Colonic mucosa (tissue), 4 donors: ENCODE results near the gene FBXO47. TPM values are rescaled to one million over a fixed set of nuclear protein-coding genes. Genes with fewer than 3 reads are reported as not detected.
"Not testable (repeated sequence)": the region's sequence is repeated elsewhere in the genome, so short reads cannot be mapped to it uniquely, and the experiment has no call there.

Source experiments
- DNase-seq: peaks from one replicate; pipeline ENCODE4 v3.0.0-alpha.2; 2020
- H3K27ac ChIP-seq: fragments of 200-600 bp; one replicate; pipeline ENCODE4 v1.8.0; 2021
- H3K27me3 ChIP-seq: fragments of 200-600 bp; one replicate; pipeline ENCODE4 v1.8.0; 2021
- H3K36me3 ChIP-seq: fragments of 200-600 bp; one replicate; pipeline ENCODE4 v1.8.0; 2021
- H3K4me1 ChIP-seq: fragments of 200-600 bp; one replicate; pipeline ENCODE4 v1.8.0; 2021; ENCODE audit warnings: mild to moderate bottlenecking
- H3K4me3 ChIP-seq: fragments of 200-600 bp; one replicate; pipeline ENCODE4 v1.8.0; 2021
- H3K9ac ChIP-seq, 2 donors: one replicate each; pipeline ENCODE4 v1.7.0; 2013; ENCODE audit warnings: control low read depth in 2 of 2, low read depth in 2 of 2, low read length in 2 of 2
- H3K9me3 ChIP-seq: fragments of 200-600 bp; one replicate; pipeline ENCODE4 v1.8.0; 2021
- intact Hi-C: fragments of 100-400 bp; cut with DNase I; formaldehyde crosslinking; loops from one replicate; pipeline ENCODE4 v1.14.1; 2022
- total RNA-seq, 2 donors: library from RNA; stranded (reverse); fragmentation: NEBNext Ultra II Directional in 1 of 2; extraction: Animal tissue kit (Norgen Biotek cat#: 25700) in 1 of 2; gene quantifications; one replicate each; pipeline ENCODE4 v1.2.1, GENCODE V29; 2021
- TF ChIP-seq, protein P1 (sequence below): fragments of 200-600 bp; IDR thresholded peaks from one replicate; pipeline ENCODE4 v1.8.0; 2022; ENCODE audit warnings: antibody characterized with exemption, mild to moderate bottlenecking
- donor health status: healthy.
- donor health status: DM: no; HTN: no; CAD: no.
- donor health status: DM: no; HTN: no; CAD: no.

The FBXO47 gene
- total RNA-seq, 2 donors from 2014 or later, result not detected

DNA sequence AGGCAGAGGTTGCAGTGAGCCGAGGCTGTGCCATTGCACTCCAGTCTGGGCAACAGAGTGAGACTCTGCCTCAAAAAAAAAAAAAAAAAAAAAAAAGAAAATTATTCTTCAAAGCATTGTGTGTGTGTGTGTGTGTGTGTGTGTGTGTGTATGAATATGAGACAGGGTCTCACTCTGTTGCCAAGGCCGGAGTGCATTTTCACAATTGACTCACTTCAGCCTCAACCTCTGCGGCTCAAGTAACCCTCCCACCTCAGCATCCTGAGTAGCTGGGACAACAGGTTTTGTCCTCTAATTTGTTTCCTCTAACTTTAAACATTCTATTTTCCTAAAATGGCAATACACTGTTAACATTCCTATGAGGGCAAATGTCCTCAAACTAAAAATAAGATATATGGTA, 7.7 kb downstream of the FBXO47 start:
- Histone ChIP-seq H3K9me3 (no peaks in the 10 kb centered on the region), H3K4me3 (no peak overlapping the region), H3K36me3 (no peaks in the 10 kb centered on the region), H3K4me1 (no peaks in the 10 kb centered on the region), H3K9ac (no peak overlapping the region), H3K27me3 (no peaks in the 10 kb centered on the region), H3K27ac (no peak overlapping the region)
- intact Hi-C loops, result no loop called here
- TF ChIP-seq, protein P1, sequence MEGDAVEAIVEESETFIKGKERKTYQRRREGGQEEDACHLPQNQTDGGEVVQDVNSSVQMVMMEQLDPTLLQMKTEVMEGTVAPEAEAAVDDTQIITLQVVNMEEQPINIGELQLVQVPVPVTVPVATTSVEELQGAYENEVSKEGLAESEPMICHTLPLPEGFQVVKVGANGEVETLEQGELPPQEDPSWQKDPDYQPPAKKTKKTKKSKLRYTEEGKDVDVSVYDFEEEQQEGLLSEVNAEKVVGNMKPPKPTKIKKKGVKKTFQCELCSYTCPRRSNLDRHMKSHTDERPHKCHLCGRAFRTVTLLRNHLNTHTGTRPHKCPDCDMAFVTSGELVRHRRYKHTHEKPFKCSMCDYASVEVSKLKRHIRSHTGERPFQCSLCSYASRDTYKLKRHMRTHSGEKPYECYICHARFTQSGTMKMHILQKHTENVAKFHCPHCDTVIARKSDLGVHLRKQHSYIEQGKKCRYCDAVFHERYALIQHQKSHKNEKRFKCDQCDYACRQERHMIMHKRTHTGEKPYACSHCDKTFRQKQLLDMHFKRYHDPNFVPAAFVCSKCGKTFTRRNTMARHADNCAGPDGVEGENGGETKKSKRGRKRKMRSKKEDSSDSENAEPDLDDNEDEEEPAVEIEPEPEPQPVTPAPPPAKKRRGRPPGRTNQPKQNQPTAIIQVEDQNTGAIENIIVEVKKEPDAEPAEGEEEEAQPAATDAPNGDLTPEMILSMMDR, result no peak
- DNase-seq, result no peak

GRCh38 chr17:38958756-38959155, 8.4 kb downstream of the FBXO47 start:
- TF ChIP-seq, protein P1, result no peak

DNA sequence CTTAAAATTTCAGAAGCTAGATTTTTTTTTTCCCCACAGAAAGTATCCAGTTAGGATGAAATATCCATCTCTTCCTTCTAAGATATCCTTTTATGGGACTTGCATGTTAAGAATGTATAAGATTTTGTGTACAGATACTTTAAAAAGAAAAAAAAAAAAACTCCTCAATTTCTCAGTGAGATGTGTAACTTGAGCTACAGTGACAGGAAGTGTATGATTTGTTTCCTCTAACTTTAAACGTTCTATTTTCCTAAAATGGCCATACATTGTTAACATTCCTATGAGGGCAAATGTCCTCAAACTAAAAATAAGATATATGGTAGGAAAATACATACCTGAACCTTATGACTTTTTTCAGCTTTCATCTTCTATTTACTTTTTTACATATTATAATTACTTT, 8.9 kb downstream of the FBXO47 start:
- intact Hi-C loops, result no loop called here
- TF ChIP-seq, protein P1, result no peak
- Histone ChIP-seq H3K4me3 (no peak overlapping the region), H3K4me1 (no peaks in the 10 kb centered on the region), H3K9me3 (no peaks in the 10 kb centered on the region), H3K27ac (no peak overlapping the region), H3K9ac (no peak overlapping the region), H3K27me3 (no peaks in the 10 kb centered on the region), H3K36me3 (no peaks in the 10 kb centered on the region)
- DNase-seq, result no peak

More at GRCh38 chr17:38958756-38959155, 8.4 kb downstream of the FBXO47 start:
- no peak overlapping the region for H3K9ac ChIP-seq
- no peak overlapping the region for H3K27ac ChIP-seq
- H3K4me3 ChIP-seq, result no peak overlapping the region
- H3K4me1 ChIP-seq, result no peaks in the 10 kb centered on the region
- H3K36me3 ChIP-seq, result no peaks in the 10 kb centered on the region
- no peak for DNase-seq
- no peaks in the 10 kb centered on the region for H3K27me3 ChIP-seq
- H3K9me3 ChIP-seq, result no peaks in the 10 kb centered on the region
- intact Hi-C loops, result no loop called here

DNA sequence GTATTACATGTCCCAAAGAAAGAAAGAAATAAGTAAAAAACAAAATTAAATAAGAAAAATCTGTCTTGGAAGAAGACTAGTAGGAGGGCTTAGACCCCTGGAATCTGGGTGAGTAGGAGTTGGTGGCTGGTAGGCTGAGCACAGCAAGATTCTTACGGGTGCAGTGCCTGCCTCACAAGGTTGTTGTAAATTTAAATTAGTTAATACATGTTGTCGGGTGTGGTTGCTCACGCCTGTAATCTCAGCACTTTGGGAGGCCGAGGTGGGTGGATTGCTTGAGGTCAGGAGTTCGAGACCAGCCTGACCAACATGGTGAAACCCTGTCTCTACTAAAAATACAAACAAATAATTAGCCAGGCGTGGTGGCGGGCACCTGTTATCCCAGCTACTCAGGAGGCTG, 13.4 kb downstream of the FBXO47 start:
- H3K36me3 ChIP-seq, H3K9me3 ChIP-seq, H3K9ac ChIP-seq, intact Hi-C loops, H3K4me1 ChIP-seq, H3K27ac ChIP-seq, DNase-seq, H3K27me3 ChIP-seq, H3K4me3 ChIP-seq: not testable (repeated sequence)

GRCh38 chr17:38947189-38947588, 20.0 kb downstream of the FBXO47 start:
- intact Hi-C loops, result no loop called here
- no peaks in the 10 kb centered on the region for H3K27me3 ChIP-seq
- TF ChIP-seq, protein P1, result no peak
- DNase-seq, result no peak
- no peaks in the 10 kb centered on the region for H3K36me3 ChIP-seq
- no peak overlapping the region for H3K27ac ChIP-seq
- H3K4me1 ChIP-seq, result no peaks in the 10 kb centered on the region
- H3K9ac ChIP-seq, result no peak overlapping the region
- H3K9me3 ChIP-seq, result no peaks in the 10 kb centered on the region
- no peak overlapping the region for H3K4me3 ChIP-seq

GRCh38 chr17:38943607-38944006, 23.6 kb downstream of the FBXO47 start:
- Histone ChIP-seq H3K27ac (no peak overlapping the region), H3K4me1 (no peaks in the 10 kb centered on the region), H3K9me3 (no peaks in the 10 kb centered on the region), H3K27me3 (no peaks in the 10 kb centered on the region), H3K9ac (no peak overlapping the region), H3K36me3 (no peaks in the 10 kb centered on the region), H3K4me3 (no peak overlapping the region)
- no peak for DNase-seq
- intact Hi-C loops, result no loop called here
- TF ChIP-seq, protein P1, result no peak
